Neural crest cell (in vitro differentiated cells): ENCODE measurements around the gene PARD6B. TPM values are rescaled to one million over a fixed set of nuclear protein-coding genes. Genes with fewer than 3 reads are reported as not detected.
"Not testable (repeated sequence)": the region's sequence is repeated elsewhere in the genome, so short reads cannot be mapped to it uniquely, and the experiment has no call there.

Experiments used
- DNase-seq: peaks from one replicate; pipeline ENCODE4 v3.0.0; 2021; ENCODE audit warnings: low read depth, mixed read lengths, low spot score
- H3K27ac Mint-ChIP-seq: one replicate; pipeline ENCODE4 v1.8.0; 2021; ENCODE audit warnings: mild to moderate bottlenecking, mixed read lengths; ENCODE audit not compliant: unreplicated experiment
- H3K27me3 Mint-ChIP-seq: 2 replicates; pipeline ENCODE4 v1.8.0; 2021; ENCODE audit warnings: low read depth, mild to moderate bottlenecking, mixed read lengths
- H3K36me3 Mint-ChIP-seq: 2 replicates; pipeline ENCODE4 v1.8.0; 2021; ENCODE audit warnings: low read depth, mild to moderate bottlenecking, mixed read lengths
- H3K4me1 Mint-ChIP-seq: 2 replicates; pipeline ENCODE4 v1.8.0; 2021; ENCODE audit warnings: mixed read lengths
- H3K4me3 Mint-ChIP-seq: one replicate; pipeline ENCODE4 v1.8.0; 2021; ENCODE audit warnings: mild to moderate bottlenecking, mixed read lengths
- H3K9me3 Mint-ChIP-seq: 2 replicates; pipeline ENCODE4 v1.8.0; 2021; ENCODE audit warnings: mixed read lengths
- total RNA-seq: library from RNA; stranded (reverse); gene quantifications from 2 replicates; pipeline ENCODE4 v1.2.1, GENCODE V29; 2021
- TF ChIP-seq, protein P1 (sequence below): fragments of 200-600 bp; sonication (generic); conservative IDR thresholded peaks from 2 replicates; pipeline ENCODE4 v1.5.0; 2021; ENCODE audit warnings: antibody characterized with exemption, mild to moderate bottlenecking

Gene PARD6B
- total RNA-seq, 1 donor from 2014 or later = 9.5 TPM

DNA sequence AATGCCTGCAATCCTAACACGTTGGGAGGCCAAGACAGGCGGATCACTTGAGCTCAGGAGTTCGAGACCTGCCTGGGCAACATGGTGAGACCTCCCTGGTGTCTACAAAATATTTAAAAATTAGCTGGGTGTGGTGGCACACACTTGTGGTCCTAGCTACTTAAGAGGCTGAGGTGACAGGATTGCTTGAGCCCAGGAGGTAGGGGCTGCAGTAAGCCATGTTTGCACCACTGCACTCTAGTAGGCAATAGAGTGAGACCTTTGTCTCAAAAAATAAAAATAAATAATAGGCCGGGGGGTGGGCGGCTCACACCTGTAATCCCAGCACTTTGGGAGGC lies 21.8 kb upstream of the PARD6B start:
- H3K4me1 Mint-ChIP-seq = peaks cover 4% of the 10 kb centered on the region
- DNase-seq = no peak
- no peak overlapping the region for H3K4me3 Mint-ChIP-seq
- H3K27me3 Mint-ChIP-seq = peaks cover 11% of the 10 kb centered on the region
- no peaks in the 10 kb centered on the region for H3K36me3 Mint-ChIP-seq
- TF ChIP-seq, protein P1, sequence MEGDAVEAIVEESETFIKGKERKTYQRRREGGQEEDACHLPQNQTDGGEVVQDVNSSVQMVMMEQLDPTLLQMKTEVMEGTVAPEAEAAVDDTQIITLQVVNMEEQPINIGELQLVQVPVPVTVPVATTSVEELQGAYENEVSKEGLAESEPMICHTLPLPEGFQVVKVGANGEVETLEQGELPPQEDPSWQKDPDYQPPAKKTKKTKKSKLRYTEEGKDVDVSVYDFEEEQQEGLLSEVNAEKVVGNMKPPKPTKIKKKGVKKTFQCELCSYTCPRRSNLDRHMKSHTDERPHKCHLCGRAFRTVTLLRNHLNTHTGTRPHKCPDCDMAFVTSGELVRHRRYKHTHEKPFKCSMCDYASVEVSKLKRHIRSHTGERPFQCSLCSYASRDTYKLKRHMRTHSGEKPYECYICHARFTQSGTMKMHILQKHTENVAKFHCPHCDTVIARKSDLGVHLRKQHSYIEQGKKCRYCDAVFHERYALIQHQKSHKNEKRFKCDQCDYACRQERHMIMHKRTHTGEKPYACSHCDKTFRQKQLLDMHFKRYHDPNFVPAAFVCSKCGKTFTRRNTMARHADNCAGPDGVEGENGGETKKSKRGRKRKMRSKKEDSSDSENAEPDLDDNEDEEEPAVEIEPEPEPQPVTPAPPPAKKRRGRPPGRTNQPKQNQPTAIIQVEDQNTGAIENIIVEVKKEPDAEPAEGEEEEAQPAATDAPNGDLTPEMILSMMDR = no peak
- H3K9me3 Mint-ChIP-seq = no peaks in the 10 kb centered on the region
- no peak overlapping the region for H3K27ac Mint-ChIP-seq

DNA sequence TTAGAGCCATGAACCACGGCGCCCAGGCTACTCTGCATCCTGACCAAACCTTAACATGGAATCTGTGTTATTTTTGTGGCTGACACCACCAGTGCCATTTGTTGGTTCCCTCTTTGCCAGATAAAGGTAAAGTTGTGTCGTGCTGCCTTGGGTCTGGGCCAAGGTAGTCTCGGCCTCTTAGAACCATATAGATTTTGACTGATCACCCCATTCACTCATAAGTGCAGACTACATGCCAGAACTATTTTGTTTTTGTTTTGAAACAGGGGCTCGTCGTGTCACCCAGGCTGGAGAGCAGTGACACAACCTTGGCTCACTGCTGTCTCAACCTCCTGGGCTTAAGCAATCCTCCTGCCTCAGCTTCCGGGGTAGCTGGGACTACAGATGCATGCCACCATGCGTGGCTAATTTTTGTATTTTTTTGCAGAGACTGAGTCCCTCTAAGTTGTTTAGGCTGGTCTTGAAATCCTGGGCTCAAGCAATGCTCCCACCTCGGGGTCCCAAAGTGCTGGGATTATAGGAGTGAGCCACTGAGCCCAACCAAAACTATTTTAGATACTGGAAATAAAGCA lies 20.8 kb upstream of the PARD6B start:
- Mint-ChIP-seq H3K36me3 (no peaks in the 10 kb centered on the region), H3K9me3 (no peaks in the 10 kb centered on the region), H3K27ac (no peak overlapping the region), H3K4me1 (peaks cover 4% of the 10 kb centered on the region), H3K27me3 (peaks cover 10% of the 10 kb centered on the region), H3K4me3 (no peak overlapping the region)
- no peak for DNase-seq
- TF ChIP-seq, protein P1 = no peak

DNA sequence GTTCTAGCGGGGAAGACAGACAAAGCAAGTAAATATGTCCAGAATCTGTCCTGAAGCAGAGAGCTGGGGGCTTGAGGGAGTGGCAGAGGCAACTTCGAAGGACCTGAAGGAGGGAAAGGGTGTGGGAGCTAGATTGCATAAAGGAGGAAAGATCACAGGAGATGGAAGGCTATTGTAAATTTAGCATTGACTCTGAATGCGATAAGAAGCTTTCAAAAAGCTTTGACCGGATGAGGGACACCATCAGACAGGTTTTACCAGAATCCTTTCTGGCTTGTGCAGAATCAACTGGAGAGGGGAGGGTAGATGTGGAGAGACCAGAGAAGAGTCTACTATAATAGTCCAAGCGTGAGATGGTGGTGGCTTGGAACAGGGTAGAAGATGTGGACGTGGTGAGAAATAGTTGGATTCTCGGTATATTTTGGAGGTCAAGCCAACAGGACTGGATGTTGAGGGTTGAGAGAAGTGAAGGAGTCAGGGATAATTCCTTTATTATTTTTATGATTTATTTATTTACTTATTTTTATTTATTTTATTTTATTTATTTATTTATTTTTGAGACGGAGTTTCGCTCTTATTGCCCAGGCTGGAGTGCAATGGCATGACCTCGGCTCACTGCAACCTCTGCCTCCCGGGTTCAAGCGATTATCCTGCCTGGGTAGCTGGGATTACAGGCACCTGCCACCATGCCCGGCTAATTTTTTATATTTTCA lies 20.1 kb upstream of the PARD6B start:
- Mint-ChIP-seq H3K4me1 (peaks cover 4% of the 10 kb centered on the region), H3K4me3 (no peak overlapping the region), H3K27ac (no peak overlapping the region)

DNA sequence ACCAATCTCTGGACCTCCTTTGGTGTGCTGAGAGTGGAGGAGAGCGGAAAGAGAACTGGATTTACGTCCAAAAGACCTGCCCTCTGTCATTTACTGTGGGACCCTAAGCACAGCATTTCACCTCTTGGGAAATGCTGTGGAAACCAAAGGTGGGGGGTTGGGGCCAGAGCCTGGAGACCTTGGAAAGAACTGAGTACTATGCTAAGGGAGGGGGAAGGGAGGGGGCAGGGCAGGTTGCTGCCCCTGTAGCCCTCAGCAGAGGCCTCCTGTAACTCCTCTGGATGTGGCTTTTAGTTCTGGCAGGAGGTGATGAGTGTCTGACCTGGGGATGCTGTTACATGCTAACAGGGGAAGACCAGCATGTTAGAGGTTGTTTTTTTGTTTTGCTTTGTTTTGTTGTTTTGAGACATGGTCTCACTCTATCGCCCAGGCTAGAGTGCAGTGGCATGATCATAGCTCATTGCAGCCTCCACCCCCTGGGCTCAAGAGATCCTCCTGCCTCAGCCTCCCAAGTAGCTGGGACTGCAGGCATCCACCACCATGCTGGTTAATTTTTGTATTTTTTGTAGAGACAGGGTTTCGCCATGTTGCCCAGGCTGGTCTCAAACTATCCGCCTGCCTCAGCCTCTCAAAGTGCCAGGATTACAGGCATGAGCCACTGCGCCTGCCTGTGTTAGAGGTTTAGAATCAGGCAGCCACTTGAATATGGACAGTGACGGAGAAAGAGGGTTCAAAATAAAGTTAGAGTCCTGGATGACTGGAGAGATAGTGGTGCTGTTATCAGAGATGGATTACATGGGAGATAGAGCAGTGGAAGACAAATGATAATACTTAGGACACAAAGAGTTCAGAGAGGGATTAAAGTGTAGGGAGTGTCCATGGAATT lies 18.4 kb upstream of the PARD6B start:
- TF ChIP-seq, protein P1 = no peak
- no peaks in the 10 kb centered on the region for H3K36me3 Mint-ChIP-seq
- H3K27me3 Mint-ChIP-seq = peaks cover 4% of the 10 kb centered on the region
- H3K27ac Mint-ChIP-seq = no peak overlapping the region
- H3K9me3 Mint-ChIP-seq = no peaks in the 10 kb centered on the region
- peaks cover 4% of the 10 kb centered on the region for H3K4me1 Mint-ChIP-seq
- H3K4me3 Mint-ChIP-seq = no peak overlapping the region
- DNase-seq = no peak

More for the DNA sequence above, 20.1 kb upstream of the PARD6B start:
- H3K36me3 Mint-ChIP-seq = no peaks in the 10 kb centered on the region
- no peaks in the 10 kb centered on the region for H3K9me3 Mint-ChIP-seq
- no peak for DNase-seq
- peaks cover 7% of the 10 kb centered on the region for H3K27me3 Mint-ChIP-seq
- TF ChIP-seq, protein P1 = no peak

DNA sequence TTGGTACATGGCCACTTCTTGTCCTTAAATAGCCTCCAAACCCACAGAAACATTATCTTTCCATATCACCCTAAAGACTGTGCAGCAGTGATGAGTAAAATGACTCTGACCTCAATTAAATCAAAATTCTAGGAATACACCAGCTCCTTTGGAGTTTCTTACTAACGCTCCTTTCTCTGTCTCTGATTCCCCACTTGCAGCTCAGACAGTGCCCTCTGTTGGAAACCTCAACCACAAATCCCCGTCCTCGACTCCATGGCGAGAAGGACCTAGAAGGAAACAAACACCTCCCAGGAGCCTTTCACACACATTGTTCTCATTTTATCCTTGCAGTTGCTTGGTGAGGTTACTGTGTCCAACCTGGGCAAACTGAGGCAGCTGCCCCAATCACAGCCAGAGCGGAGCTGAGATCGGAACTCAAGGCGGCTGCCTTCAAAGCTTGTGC lies 17.7 kb upstream of the PARD6B start:
- Mint-ChIP-seq H3K4me1 (peaks cover 4% of the 10 kb centered on the region), H3K27me3 (peaks cover 4% of the 10 kb centered on the region), H3K27ac (peak overlapping the region; percentile 24)

DNA sequence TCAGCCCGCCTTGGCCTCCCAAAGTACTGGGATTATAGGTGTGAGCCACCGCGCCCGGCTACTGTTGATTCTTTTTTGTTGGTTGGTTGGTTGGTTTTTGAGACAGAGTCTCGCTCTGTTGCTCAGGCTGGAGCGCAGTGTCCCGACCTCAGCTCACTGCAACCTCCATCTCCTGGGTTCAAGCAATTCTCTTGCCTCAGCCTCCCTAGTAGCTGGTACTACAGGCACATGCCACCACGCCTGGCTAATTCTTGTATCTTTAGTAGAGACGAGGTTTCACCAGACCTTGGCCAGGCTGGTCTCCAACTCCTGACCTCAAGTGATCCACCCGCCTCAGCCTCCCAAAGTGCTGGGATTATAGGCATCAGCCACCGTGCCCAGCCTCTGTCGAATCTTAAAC lies 17.0 kb upstream of the PARD6B start:
- H3K4me3 Mint-ChIP-seq, H3K4me1 Mint-ChIP-seq, H3K27ac Mint-ChIP-seq, H3K9me3 Mint-ChIP-seq, H3K36me3 Mint-ChIP-seq, DNase-seq, H3K27me3 Mint-ChIP-seq: not testable (repeated sequence)

More for the DNA sequence above, 17.7 kb upstream of the PARD6B start:
- Mint-ChIP-seq H3K9me3 (no peaks in the 10 kb centered on the region), H3K4me3 (no peak overlapping the region), H3K36me3 (no peaks in the 10 kb centered on the region)
- no peak for DNase-seq
- TF ChIP-seq, protein P1 = no peak
